LNCaP clone FGC (cell line): ENCODE data around the gene GPR179.

Experiments used
- DNase-seq: peaks from one replicate; pipeline ENCODE4 v3.0.0-alpha.2; 2011; ENCODE audit warnings: low read depth
- H3K4me3 ChIP-seq: 2 replicates; pipeline ENCODE4 v1.5.1; 2011; ENCODE audit warnings: mild to moderate bottlenecking, low read depth, low read length, control low read depth
- CTCF ChIP-seq: IDR thresholded peaks from 2 replicates; pipeline ENCODE4 v1.5.1; 2012; ENCODE audit warnings: mild to moderate bottlenecking; ENCODE audit not compliant: control insufficient read depth, insufficient read depth; ENCODE audit errors: extremely low read depth

Gene GPR179

DNA sequence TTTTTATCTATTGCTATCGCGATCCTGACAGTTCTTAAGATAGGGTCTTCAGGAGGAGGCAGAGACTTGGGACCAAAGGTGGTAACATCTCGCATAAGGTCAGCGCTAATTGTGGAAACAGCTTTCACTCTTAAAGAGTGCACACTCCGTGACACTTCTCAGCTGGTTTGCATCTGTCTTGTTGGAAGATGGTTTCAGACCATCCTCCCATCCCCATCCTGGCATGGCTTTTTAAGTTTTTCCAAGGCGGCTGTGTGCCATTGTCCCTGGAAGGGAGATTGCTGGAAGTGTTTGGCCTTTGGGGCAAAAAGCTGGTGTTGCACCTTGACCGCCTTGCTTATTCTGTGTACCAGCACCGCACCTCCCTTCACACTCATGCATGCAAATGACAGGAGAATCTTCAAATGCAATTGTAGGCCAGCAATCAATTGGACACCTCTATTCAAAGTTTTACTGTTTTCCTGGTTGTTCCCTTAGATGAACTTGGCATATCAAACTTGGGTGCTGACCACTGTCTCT, 9.4 kb upstream of the GPR179 start:
- TF ChIP-seq CTCF, result no peak
- peak overlapping the region; percentile 73 for H3K4me3 ChIP-seq
- DNase-seq, result no peak

DNA sequence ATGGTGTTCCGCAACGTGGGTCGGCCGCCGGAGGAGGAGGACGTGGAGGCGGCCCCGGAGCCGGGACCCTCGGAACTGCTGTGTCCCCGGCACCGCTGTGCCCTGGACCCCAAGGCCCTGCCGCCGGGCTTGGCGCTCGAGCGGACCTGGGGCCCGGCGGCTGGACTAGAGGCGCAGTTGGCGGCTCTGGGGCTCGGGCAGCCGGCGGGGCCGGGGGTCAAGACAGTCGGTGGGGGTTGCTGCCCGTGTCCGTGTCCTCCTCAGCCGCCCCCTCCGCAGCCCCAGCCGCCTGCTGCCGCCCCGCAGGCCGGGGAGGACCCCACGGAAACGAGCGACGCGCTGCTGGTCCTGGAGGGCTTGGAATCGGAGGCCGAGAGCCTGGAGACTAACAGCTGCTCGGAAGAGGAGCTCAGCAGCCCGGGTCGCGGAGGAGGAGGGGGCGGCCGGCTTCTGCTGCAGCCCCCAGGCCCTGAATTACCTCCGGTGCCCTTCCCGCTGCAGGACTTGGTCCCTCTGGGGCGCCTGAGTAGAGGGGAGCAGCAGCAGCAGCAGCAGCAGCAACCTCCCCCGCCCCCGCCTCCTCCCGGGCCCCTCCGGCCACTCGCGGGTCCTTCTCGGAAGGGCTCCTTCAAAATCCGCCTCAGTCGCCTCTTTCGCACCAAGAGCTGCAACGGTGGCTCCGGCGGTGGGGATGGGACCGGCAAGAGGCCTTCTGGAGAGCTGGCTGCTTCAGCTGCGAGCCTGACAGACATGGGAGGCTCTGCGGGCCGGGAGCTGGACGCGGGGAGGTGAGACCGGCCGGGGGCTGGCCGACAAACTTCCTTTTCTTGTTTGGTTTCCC, 8.7 kb upstream of the GPR179 start:
- no peak for TF ChIP-seq CTCF
- peak overlapping the region; percentile 73 for H3K4me3 ChIP-seq
- no peak for DNase-seq

DNA sequence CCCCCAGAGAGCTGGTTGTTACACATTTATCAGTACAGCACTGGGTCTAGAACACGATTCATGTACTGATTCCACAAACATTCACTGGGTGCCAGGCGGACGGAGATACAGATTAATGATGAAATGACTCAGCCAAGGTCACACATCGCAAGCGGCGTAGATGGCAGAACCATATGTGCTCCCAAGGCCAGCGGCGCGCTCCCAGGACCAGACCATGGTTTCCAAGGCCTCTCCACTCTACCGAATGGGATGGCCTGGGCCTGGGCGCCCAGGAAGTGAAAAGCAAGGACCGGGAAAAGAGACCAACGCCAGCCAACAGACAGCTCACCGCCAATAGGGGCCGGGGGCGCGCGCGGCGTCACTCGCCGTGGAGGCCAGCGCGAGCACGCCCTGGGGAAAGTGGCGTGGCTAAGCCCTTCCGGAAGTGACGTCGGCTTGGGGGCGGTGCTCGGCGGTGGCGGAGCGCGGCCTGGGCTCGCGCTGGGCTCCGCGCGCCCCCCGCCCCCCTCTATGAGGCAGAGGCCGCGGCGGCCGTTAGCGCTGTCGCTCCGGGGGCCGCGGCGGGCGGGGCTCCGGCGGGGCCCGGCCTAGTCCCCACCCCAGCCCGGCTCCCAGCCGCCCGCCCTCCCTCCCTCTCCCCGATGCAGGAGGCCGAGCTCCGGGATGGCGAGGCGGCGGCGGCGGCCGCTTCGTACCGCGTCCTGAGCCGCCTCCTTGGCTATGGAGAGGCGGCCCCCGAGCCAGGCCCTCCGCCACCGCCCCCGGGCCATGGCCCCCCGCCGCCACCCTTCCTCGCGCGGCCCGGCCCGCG, 7.9 kb upstream of the GPR179 start, which contains the start of gene SOCS7:
Gene SOCS7 (plus strand): TSS at position 433 of the 811 bp plus-strand sequence. CDS start 209 bp downstream, at position 642.
- H3K4me3 ChIP-seq, result peak within 1 kb of the TSS; percentile 73
- TF ChIP-seq CTCF, result no peak

GRCh38 chr17:38350035-38350434, 6.3 kb upstream of the GPR179 start:
- no peak for TF ChIP-seq CTCF

More for the DNA sequence above, 7.9 kb upstream of the GPR179 start, which contains the start of gene SOCS7:
- peak; percentile 76 for DNase-seq

DNA sequence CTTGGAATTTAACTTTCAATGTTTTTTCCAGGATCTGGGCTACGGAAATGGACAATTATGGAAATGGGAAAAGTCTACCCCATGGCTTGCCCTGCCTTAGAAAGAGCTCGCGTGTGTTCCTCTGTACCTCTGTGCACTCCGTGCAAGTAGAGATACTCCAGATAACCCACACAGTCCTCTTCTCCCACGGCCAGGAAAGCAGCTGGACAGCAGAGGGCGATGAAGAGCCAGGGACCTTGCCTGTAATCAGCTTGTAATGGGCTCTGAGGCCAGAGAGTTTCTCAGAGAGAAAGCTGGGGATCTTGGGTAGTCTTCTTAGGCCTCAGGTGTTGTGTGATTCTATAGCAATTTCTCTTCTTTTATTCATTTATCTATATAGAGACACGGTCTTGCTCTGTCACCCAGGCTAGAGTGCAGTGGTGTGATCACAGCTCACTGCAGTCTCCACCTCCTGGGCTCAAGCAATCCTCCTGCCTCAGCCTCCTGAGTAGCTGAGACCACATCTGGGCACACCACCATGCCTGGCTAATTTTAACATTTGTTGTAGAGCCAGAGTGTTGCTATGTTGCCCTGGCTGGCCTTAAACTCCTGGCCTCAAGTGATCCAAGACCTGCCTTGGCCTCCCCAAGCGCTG, 5.5 kb upstream of the GPR179 start:
- no peak overlapping the region for H3K4me3 ChIP-seq
- DNase-seq, result peak; percentile 53
- TF ChIP-seq CTCF, result peak; percentile 95

More at GRCh38 chr17:38350035-38350434, 6.3 kb upstream of the GPR179 start:
- DNase-seq, result no peak
- no peak overlapping the region for H3K4me3 ChIP-seq

DNA sequence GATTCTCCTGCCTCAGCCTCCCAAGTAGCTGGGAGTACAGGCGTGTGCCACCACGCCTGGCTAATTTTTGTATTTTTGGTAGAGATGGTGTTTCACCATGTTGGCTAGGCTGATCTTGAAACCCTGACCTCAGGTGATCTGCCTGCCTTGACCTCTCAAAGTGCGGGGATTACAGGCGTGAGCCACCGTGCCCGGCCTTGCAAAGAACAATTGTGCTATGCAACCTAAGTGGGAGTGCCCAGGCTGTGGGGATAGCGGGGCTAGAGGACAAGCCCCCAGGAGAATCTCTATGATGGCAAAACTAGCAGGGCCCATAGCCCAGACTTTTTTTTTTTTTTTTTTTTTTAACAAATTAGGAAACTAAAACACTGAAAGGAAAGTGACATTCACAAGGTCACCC, 2.0 kb upstream of the GPR179 start:
- no peak for DNase-seq
- no peak for TF ChIP-seq CTCF
- H3K4me3 ChIP-seq, result no peak overlapping the region
